HG03354 (cell line): Measurements from ENCODE around the gene APOC3.

ENCODE experiments used
- ATAC-seq: cut with Tn5 transposase; IDR thresholded peaks from one replicate; pipeline ENCODE4 v1.9.1; 2021; ENCODE audit warnings: mild to moderate bottlenecking; ENCODE audit not compliant: unreplicated experiment, poor library complexity, severe bottlenecking

APOC3 gene

DNA sequence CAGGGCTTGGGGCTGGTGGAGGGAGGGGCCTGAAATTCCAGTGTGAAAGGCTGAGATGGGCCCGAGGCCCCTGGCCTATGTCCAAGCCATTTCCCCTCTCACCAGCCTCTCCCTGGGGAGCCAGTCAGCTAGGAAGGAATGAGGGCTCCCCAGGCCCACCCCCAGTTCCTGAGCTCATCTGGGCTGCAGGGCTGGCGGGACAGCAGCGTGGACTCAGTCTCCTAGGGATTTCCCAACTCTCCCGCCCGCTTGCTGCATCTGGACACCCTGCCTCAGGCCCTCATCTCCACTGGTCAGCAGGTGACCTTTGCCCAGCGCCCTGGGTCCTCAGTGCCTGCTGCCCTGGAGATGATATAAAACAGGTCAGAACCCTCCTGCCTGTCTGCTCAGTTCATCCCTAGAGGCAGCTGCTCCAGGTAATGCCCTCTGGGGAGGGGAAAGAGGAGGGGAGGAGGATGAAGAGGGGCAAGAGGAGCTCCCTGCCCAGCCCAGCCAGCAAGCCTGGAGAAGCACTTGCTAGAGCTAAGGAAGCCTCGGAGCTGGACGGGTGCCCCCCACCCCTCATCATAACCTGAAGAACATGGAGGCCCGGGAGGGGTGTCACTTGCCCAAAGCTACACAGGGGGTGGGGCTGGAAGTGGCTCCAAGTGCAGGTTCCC, at the start of gene APOC3:
TSS of gene APOC3 (plus strand) at position 383 of the 659 bp plus-strand sequence. CDS start 676 bp downstream, outside the sequence.
- ATAC-seq: no peak

DNA sequence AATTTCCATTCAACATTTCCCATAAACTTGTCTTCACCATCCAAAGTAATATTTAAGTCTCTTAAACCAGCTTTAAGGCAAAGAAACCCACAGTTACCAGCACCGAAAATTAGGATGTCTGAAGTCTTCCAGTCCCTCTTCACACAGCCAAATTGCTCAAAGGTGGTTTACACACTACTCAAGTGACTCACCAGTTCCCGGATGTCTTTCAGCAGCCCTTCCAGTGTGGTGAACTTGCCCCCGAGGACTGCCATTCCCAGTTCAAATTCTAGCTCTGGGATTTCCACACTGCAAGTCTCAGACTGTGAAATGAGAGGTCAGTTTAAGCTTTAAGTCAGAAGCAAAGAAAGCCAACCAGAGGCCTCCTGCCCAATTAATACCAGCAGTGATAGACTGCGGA, 47.0 kb upstream of the APOC3 start:
- ATAC-seq: no peak

DNA sequence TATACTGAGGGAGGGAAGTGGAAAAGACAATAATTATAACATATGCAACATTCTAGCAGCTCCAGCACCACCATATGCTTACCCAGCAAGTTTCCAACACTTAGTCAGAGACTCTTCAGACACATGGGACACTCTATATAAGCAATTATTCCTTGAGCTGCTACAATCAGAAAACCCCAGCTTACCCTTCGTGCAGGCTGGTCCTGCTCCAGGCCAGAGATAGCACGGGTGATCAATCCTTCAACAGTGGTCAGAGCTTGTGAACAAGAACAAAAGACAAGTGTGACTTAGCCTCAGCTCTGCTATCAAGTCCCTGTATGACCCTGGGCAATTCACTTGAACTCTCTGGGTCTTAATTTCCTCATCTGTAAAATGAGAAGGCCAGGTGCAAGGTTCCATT, 43.4 kb upstream of the APOC3 start:
- ATAC-seq: no peak

DNA sequence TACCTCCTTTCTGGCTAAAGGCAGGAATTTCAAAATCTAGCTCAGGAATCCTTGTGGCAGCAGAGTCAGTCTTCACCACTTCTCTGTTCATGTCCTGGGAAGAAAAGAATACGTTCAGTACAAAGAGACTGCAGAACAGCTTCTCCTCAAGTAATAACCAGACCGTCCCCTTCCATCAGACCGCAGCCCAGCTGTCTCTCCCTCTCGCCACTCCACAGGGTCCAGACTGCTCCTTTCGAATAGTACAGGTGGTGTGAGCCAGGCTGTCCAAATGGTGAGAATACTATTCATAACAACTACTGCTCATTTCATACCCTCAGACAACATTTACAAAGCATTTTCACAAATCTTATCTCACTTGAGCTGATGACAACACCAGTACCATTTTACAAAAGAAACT, 42.7 kb upstream of the APOC3 start:
- no peak for ATAC-seq

DNA sequence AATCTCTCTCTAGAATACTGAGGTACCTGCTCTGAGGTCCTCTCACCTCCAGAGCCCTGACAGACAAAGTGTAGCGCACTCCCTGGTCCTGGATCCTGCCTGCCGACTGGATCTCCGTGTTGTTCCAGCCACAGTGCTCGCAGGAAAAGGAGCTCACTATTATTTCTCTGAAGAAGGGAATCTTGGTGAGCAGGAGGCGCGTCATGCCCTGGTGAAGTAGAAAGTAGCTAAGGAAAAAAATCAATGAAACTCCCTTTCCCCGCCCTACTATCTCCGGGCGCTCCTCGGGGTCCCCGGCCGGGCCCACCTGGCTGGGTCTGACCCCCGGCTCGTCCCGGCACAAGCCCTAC, 42.3 kb upstream of the APOC3 start:
- no peak for ATAC-seq

DNA sequence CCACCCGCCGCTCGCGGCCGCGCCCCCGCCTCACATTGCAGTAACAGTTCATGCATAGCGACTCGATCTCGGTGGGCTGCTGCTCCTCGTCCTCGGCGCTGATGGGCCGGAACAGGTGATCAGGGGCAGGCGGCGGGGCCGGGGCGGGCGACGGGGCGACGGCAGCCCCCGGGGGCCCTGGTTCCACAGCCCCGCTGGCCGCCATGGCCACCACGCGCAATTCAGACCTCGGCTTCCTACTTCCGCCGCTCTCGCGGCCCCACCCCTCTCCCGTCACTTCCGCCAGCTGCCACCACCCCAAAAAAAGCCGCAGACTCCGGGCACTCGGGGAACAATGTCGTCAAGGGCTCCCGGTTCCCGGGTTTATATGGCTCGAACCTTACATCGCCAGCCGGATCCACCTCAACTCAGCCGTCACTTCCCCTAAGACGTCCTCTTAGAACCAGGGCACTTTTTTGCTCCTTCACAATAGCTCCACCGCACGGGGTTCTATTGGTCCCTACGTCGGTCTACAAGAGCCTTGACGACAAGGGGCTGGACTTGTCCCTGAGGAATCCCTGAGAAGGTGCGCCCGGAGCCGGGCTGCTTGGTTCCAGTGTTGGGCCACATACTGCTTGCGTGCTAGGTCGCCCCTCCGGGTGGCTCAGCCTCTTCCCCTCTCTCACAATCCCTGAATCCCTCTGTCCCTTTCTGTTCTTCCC, 41.8 kb upstream of the APOC3 start, which contains the start of gene ZPR1:
TSS of gene ZPR1 (minus strand) at position 238 of the 701 bp plus-strand sequence. CDS start at position 205, 33 bp downstream.
- ATAC-seq: peak; percentile 92

DNA sequence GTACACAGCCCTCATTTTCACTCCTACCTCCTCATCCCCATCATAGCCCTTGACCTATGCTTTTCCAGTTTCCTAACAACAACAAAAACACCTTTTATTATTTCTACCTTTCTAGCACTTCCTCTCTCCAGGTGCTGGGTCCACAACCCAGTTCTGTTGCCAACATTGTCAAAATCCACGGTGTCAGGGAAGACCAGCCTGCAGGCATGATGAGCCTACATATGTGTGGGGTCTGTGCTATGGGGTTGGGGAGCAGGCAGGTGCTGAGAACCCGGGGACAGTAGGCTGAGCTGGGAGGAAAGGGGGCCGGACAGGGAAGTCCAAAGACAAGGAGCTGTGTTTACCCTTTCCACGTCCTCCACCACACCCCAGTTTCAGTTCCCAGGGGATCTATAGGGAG, 41.2 kb upstream of the APOC3 start:
- no peak for ATAC-seq

DNA sequence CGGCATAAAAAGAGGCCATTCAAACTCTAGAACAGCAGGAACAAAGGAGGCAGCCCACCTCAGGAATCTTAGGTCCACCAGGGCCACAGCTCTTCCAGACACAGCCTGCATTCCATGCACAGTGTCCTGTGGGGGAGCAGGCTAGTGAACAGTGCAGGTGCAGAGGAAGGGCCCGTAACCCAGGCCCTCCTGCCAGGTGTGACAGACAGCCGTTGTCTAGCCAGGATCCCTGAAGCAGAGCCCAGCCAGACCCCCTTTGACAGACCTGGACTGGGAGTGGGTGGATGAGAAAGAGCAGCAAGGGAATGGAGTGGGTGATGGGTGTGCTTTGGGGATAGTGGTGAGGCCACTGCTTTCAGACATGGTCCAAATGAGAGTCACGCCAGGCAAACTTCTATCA, 40.7 kb upstream of the APOC3 start:
- no peak for ATAC-seq

DNA sequence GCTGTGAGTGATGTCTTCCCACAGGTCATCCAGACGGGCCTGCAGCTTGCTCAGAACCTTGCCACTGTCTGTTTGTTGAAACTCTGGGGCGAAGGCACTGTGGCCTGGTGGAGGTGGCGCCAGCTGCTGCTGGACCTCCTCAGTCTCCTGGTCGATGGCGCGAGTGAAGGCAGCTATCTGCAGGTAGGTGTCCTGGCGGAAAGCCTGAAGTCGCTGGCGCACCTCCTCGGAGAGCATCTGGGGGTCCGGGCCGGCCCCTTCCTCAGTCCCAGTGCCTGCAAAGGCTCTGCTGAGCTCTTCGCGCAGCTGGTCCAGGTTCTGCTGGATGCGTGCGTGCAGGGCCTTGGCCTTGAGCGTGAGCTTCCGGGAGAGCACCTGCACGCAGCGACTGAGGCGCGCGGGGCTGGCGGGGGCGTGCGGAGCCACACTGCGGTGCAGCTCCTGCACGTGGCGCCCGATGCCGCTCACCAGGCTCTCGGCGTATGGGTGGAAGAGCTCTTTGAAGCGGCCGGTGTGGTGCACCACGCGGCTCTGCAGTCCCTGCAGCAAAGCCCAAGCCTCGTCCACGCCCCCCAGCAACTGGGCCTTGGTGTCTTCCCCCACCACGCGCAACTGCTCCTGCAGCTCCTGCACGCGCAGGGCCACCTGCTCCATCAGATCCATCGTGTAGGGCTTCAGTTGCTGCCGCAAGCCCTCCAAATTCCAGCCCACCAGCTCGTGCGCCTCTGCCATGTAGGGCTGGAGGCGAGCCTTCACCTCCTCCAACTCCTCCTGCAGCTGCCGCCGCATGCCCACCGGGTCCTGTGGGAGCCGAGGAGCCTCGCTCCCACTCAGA, 39.3 kb upstream of the APOC3 start:
- no peak for ATAC-seq

DNA sequence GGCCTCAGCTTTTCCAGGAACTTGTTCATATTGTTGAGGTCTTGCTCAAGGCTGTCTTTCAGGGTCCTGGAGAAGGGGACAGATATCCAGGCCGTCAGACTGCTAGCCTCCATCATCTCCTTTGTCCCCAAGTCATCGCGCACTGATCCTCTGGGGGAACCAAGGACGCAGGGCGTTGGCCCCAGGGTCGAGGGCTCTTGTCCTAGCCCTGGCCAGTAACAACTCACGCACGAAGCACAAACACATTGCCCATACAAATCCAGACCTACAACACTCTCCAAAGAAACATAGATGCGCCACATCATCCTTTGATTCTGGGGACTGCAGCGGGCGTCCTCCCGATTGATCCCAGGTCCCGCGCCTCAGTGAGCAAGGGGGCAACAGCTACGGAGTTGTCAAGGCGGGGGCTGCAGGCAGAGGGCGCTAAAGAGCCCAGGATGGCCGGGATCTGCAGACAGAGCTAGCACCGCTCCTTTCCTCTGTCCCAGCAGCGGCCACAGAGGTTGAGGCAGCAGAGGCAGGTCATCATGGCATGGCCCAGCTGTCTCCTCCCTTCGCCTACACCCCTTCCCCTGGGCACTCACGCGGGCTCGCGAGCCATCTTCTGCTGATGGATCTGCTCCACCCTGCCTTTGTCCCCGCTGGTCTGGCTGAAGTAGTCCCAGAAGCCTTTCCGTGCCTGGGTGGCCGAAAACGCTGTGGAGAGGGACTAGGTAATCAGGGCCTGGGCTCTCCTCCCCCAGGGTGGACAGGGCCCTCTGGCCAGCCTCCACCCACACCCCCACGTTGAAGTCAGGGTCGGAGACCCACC, 38.5 kb upstream of the APOC3 start:
- ATAC-seq: no peak

DNA sequence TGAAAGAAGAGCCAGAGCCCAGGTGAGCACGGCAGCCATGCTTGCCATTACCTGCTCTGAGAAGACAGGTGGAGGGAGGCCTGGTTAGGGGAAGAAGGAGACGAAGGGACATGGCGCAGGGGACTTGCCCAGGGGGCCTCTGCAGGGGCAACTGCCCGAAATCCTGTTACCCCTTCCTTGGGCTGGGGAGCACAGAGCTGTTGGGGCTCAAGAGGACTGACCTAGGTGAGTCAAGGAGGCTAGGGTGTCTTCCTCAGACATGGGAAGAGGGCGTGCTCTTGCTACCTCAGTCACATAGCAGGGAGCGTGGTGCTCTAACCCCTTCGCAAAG, 37.9 kb upstream of the APOC3 start, which contains the start of gene APOA5:
TSS of gene APOA5 (minus strand) at position 67 of the 331 bp plus-strand sequence. CDS start at position 48, 19 bp downstream.
- no peak for ATAC-seq

DNA sequence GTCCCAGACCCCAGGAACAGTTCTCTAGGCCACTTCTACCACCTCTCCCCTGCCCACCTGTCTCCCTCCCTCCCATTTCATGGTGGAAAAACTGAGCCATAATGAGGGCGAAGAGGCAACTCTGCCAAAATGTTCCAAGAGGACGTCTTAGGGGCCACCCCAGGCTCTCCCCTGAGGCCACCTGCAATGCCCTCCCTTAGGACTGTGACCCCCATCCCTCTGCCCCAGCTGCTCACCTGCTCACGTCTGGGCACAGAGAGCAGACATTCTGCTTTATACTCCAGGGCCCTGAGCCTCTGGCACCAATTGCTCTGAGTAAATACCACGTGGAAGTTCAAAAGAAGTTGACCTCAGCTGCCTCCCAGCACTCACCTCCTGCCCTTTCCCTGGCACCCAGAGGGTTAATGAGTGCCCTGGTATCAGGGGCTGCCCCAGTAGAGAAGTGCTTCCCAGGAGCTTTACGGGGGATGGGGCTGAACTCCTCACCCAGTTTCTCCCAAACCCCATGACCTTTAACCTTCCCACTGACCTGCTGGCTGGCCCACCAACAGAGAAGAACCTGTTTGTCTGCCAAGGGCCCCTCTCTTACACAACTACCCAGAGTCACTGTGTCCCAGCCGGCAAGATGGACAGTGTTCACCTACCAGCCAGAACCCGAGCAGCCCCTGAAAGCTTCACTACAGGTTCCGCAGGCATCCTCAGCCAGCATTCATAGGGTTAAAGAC, 37.4 kb upstream of the APOC3 start:
- no peak for ATAC-seq

DNA sequence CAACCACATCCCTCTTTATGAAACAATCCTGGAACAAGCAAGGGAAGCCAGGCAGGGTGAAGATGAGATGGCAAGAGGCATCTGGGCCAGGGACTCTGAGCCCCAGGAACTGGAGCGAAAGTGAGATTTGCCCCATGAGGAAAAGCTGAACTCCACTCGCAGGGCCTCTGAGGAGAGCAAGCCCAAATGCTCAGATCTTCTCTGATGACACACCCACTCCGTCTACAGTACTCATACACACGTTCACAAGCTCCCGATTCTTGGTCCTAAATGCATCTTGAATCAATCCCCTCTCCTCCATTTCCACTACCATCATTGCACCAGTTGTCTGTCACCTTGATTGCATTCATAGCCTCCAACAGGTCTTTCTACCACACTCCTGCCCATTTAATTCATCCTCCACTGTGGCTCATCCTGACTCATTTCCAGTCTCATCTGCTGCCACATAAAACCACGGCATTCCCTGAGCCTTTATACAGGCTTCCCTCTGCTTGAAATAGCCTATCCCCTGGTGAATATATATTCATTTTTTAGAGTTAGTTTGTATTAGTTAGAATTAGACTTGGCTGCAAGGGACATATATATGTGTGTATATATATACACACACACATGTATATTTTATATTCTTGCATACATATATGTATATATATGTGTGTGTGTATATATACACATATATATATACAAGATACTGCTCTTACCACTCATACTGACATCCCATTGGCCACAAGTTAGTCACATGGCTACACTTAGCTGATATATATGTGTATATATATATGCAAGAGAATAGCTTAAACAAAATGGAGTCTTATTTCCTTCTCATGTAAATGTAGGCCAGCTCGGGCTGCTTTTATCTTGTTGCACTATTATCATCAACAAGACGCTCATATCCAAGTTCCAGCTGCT, 36.6 kb upstream of the APOC3 start:
- ATAC-seq: no peak

DNA sequence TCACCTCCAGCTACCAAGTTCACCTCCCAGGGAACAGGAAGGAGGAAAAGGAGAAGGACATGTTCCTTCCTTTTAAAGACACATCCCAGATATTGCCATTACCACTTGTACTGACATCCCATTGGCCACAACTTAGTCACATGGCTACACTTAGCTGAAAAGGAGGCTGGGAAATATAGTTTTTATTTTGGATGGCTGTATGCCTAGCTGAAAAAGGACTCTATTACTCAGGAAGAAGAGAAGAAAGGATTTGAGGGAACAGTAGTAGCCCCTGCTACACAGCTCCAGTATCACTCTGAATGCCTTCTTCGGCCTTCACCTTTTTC, 36.0 kb upstream of the APOC3 start:
- ATAC-seq: no peak

DNA sequence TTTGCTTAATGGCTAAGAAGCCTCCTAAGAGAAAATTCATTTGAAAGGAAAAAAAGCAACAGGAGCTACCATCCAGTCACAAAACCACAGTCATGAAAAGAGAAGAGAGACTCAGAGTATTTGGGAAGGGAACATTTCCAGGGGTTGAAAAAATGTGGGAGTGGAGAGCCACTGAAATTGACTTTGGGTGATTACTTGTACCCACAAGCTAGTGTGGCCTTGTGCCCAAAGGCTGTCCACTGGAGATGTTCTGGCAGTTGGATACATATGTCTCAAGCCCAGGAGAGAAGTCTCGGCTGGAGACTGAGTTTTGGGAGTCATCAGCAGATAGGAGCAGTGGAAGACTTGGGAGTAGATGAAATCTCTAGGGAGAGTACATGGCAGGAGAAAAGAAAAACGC, 34.9 kb upstream of the APOC3 start:
- ATAC-seq: no peak

DNA sequence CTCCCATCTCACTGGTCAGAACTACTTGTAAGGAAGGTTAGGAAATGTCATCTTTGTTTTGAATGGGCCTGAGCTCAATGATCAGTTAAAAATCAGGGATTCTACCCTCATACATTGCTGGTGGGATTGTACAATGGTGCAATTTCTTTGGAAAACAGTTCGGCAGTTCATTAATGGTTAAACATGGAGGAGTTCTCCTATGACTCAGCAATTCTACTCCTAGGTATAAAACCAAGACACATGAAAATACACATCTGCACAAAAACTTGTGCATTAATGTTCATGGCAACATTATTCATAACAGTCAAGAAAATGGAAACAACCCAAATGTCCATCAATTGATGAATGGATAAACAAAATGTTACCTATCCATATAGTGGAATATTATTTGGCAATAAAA, 33.2 kb upstream of the APOC3 start:
- ATAC-seq: no peak

DNA sequence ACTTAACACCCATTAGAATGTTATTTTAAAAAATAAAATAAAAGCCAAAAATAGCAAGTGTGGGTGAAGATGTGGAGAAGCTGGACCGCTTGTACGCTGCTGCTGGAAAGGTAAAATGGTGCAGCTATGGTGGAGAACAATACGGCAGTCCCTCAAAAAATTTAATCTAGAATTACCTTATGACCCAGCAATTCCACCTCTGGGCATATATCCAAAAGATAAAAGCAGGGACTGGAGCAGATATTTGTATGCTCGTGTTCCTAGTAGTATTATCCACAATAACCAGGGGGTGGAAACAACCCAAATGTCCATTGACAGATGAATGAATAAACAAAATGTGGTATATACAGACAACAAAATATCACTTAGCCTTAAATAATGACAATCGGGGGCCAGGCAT, 31.9 kb upstream of the APOC3 start:
- no peak for ATAC-seq

DNA sequence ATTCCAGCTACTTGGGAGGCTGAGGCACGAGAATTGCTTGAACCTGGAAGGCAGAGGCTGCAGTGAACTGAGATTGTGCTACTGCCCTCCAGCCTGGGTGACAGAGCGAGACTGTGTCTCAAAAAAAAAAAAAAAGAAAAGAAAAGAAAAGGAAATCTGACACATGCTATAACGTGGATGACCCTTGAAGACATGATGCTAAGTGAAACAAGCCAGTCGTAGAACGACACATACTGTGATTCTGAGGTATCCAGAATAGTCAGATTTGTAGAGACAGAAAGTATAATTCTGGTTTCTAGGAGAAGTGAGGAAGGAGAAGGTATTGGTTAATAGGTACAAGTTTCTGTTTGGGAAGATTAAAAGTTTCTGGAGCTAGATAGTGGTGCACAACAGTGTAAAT, 31.3 kb upstream of the APOC3 start:
- ATAC-seq: no peak

DNA sequence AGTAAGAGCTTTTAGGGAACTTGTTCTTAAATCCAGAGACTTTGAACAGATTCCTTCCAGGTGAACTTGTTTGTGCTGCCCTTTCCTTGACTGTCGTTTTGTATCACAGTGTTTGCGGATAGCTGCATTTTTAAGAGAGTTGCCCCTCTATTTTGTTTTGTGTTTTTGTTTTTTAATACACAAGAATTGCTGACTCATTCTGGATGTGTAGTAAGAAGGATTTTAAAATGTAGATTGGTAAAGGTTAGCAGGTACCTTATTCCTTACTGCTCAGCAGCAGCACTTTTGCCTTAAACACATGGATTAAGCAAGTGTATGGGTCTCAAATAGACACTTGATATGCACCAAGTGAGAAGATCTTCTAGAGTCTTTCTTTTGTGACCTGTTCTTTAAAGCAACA, 29.1 kb upstream of the APOC3 start:
- no peak for ATAC-seq
